HG03097 (cell line): ENCODE results near the gene CRYBB1.

ENCODE experiments used
- ATAC-seq: cut with Tn5 transposase; IDR thresholded peaks from one replicate; pipeline ENCODE4 v1.9.1; 2021; ENCODE audit not compliant: unreplicated experiment, low FRiP score

Gene CRYBB1

GRCh38 chr22:26581633-26582168, 36.1 kb downstream of the CRYBB1 start:
- no peak for ATAC-seq

GRCh38 chr22:26581026-26581425, 36.8 kb downstream of the CRYBB1 start:
- ATAC-seq: no peak

- no peak for ATAC-seq
Measured at GRCh38 chr22:26580240-26580962, 37.4 kb downstream of the CRYBB1 start.

- ATAC-seq: no peak
Measured at GRCh38 chr22:26579331-26579886, 38.4 kb downstream of the CRYBB1 start.

- no peak for ATAC-seq
Measured at GRCh38 chr22:26577081-26577480, 40.7 kb downstream of the CRYBB1 start.

- no peak for ATAC-seq
Measured at GRCh38 chr22:26576026-26576680, 41.7 kb downstream of the CRYBB1 start.

- ATAC-seq: no peak
Measured at GRCh38 chr22:26574001-26574723, 43.7 kb downstream of the CRYBB1 start.

GRCh38 chr22:26573026-26573662, 44.7 kb downstream of the CRYBB1 start:
- ATAC-seq: no peak

GRCh38 chr22:26570864-26571525, 46.8 kb downstream of the CRYBB1 start:
- no peak for ATAC-seq

GRCh38 chr22:26570115-26570514, 47.7 kb downstream of the CRYBB1 start:
- ATAC-seq: no peak

GRCh38 chr22:26568207-26568706, 49.6 kb downstream of the CRYBB1 start:
- no peak for ATAC-seq

GRCh38 chr22:26567610-26568009, 50.2 kb downstream of the CRYBB1 start:
- no peak for ATAC-seq

GRCh38 chr22:26566994-26567393, 50.8 kb downstream of the CRYBB1 start:
- no peak for ATAC-seq

- ATAC-seq: no peak
Measured at GRCh38 chr22:26565889-26566288, 51.9 kb downstream of the CRYBB1 start.

GRCh38 chr22:26565181-26565580, 52.6 kb downstream of the CRYBB1 start:
- no peak for ATAC-seq

GRCh38 chr22:26564672-26565071, 53.2 kb downstream of the CRYBB1 start:
- no peak for ATAC-seq

GRCh38 chr22:26564181-26564580, 53.6 kb downstream of the CRYBB1 start:
- ATAC-seq: no peak

GRCh38 chr22:26563022-26563421, 54.8 kb downstream of the CRYBB1 start:
- ATAC-seq: no peak

GRCh38 chr22:26561756-26562417, 55.9 kb downstream of the CRYBB1 start:
- ATAC-seq: no peak
